HCT116 (cell line): ENCODE measurements around the gene UBE3B. TPM values are rescaled to one million over a fixed set of nuclear protein-coding genes. Genes with fewer than 3 reads are reported as not detected.

ENCODE experiments used
- ATAC-seq: fragments of 200-7000 bp; cut with Tn5 transposase; 2 replicates; pipeline ENCODE4 v1.9.1; 2020; ENCODE audit warnings: mild to moderate bottlenecking, moderate library complexity
- BruUV-seq: library from RNA; stranded (reverse); fragments of 400-500 nt; replicated peaks from 2 replicates; lab custom pipeline; 2021; lab: Mats Ljungman, UMichigan
- CTCF ChIA-PET: fragments of 300-600 bp; sonication (Branson Sonifier 250); formaldehyde crosslinking; loops from one replicate; lab custom pipeline; 2021; ENCODE audit warnings: antibody characterized with exemption; lab: Charles Lee
- POLR2A ChIA-PET: fragments of 300-600, 350-600 bp; sonication (Branson Sonifier 250); formaldehyde crosslinking; loops from one replicate; lab custom pipeline; 2021; ENCODE audit warnings: antibody characterized with exemption; lab: Charles Lee
- RAD21 ChIA-PET, 2 experiments: fragments of 300-600 bp; sonication (Branson Sonifier 250); formaldehyde crosslinking; loops; one replicate each; lab custom pipeline; 2023; ENCODE audit warnings: low total read pairs in 2 of 2; ENCODE audit not compliant: uncharacterized antibody in 2 of 2, unreplicated experiment in 2 of 2, low non-redundant PET in 1 of 2; lab: Charles Lee
- DNase-seq: peaks from one replicate; pipeline ENCODE4 v3.0.0-alpha.2; 2010; ENCODE audit warnings: low read depth, low spot score
- H2AFZ ChIP-seq: fragments of 200-600 bp; shearing (Covaris generic), sonication (generic); 2 replicates; pipeline ENCODE4 v1.6.1; 2017; ENCODE audit warnings: low read depth, mixed run types, mixed read lengths, antibody characterized with exemption, low read length; ENCODE audit not compliant: poor library complexity, severe bottlenecking
- H3K27ac ChIP-seq: 2 replicates; pipeline ENCODE4 v1.5.1; 2012; ENCODE audit warnings: low read depth, low read length
- H3K27me3 ChIP-seq: fragments of 200-600 bp; sonication (generic); 2 replicates; pipeline ENCODE4 v1.6.1; 2016; ENCODE audit warnings: mixed run types, low read length, mixed read lengths; ENCODE audit not compliant: insufficient read depth
- H3K36me3 ChIP-seq, 2 experiments: fragments of 200-500 bp in 1 of 2; fragments of 200-600 bp in 1 of 2; sonication (Bioruptor generic) in 1 of 2; sonication (generic) in 1 of 2; 2 replicates each; pipeline versions ENCODE4 v1.5.1 to v1.6.1; 2014 to 2016; ENCODE audit warnings: low read length in 2 of 2, inconsistent platforms in 1 of 2, mixed read lengths in 1 of 2, mixed run types in 1 of 2; ENCODE audit not compliant: insufficient read depth in 2 of 2, control insufficient read depth in 1 of 2
- H3K4me1 ChIP-seq, 2 experiments: fragments of 200-600 bp in 1 of 2; sonication (generic) in 1 of 2; 2 replicates each; pipeline versions ENCODE4 v1.5.1 to v1.6.1; 2012 to 2017; ENCODE audit warnings: low read length in 2 of 2, inconsistent platforms in 1 of 2, mild to moderate bottlenecking in 1 of 2, mixed read lengths in 1 of 2, mixed run types in 1 of 2, moderate library complexity in 1 of 2; ENCODE audit not compliant: insufficient read depth in 2 of 2, control insufficient read depth in 1 of 2
- H3K4me2 ChIP-seq: fragments of 200-600 bp; sonication (generic); 2 replicates; pipeline ENCODE4 v1.6.1; 2017; ENCODE audit warnings: mixed run types, low read length, mixed read lengths
- H3K4me3 ChIP-seq, 2 experiments: fragments of 200-600 bp in 1 of 2; sonication (generic) in 1 of 2; replicated peaks in 1 of 2; 2 replicates each; pipeline ENCODE4 v1.5.1; 2011 to 2016; ENCODE audit warnings: low read length in 2 of 2, control low read depth in 1 of 2, low read depth in 1 of 2, mild to moderate bottlenecking in 1 of 2, mixed read lengths in 1 of 2, mixed run types in 1 of 2
- H3K79me2 ChIP-seq: fragments of 200-600 bp; sonication (generic); 2 replicates; pipeline ENCODE4 v1.6.1; 2017; ENCODE audit warnings: mild to moderate bottlenecking, mixed run types, low read length, moderate library complexity, mixed read lengths; ENCODE audit not compliant: insufficient read depth
- H3K9ac ChIP-seq: fragments of 200-600 bp; sonication (generic); 2 replicates; pipeline ENCODE4 v1.6.1; 2016; ENCODE audit warnings: low read length, mixed read lengths
- H3K9me2 ChIP-seq: fragments of 200-600 bp; sonication (generic), shearing (Covaris generic); 2 replicates; pipeline ENCODE4 v1.6.1; 2017; ENCODE audit warnings: mixed run types, mild to moderate bottlenecking, moderate library complexity; ENCODE audit not compliant: insufficient read depth
- H3K9me3 ChIP-seq, 2 experiments: fragments of 200-500 bp in 1 of 2; fragments of 200-600 bp in 1 of 2; sonication (Bioruptor generic) in 1 of 2; sonication (generic) in 1 of 2; 2 replicates each; pipeline ENCODE4 v1.6.1; 2014 to 2017; ENCODE audit warnings: low read length in 2 of 2, mixed read lengths in 2 of 2, inconsistent platforms in 1 of 2, low read depth in 1 of 2, mild to moderate bottlenecking in 1 of 2, mixed run types in 1 of 2, moderate library complexity in 1 of 2; ENCODE audit not compliant: control insufficient read depth in 1 of 2, insufficient read depth in 1 of 2
- H4K20me1 ChIP-seq: fragments of 200-600 bp; sonication (generic), shearing (Covaris generic); 2 replicates; pipeline ENCODE4 v1.6.1; 2017; ENCODE audit warnings: mixed run types, mild to moderate bottlenecking, moderate library complexity; ENCODE audit not compliant: insufficient read depth
- ATF3 ChIP-seq: IDR thresholded peaks from 2 replicates; pipeline ENCODE4 v1.6.1; 2012
- ELF1 ChIP-seq: IDR thresholded peaks from 2 replicates; pipeline ENCODE4 v1.6.1; 2012; ENCODE audit warnings: low read depth, borderline replicate concordance
- POLR2AphosphoS5 ChIP-seq: IDR thresholded peaks from 2 replicates; pipeline ENCODE4 v1.6.1; 2011; ENCODE audit warnings: mild to moderate bottlenecking, low read depth, low read length, moderate library complexity
- REST ChIP-seq: IDR thresholded peaks from 2 replicates; pipeline ENCODE4 v1.6.1; 2012; ENCODE audit warnings: low read depth
- SRF ChIP-seq: IDR thresholded peaks from 2 replicates; pipeline ENCODE4 v1.6.1; 2012; ENCODE audit warnings: low read depth
- ZBTB33 ChIP-seq: IDR thresholded peaks from 2 replicates; pipeline ENCODE4 v1.6.1; 2011; ENCODE audit warnings: mild to moderate bottlenecking, low read length, moderate library complexity; ENCODE audit not compliant: insufficient replicate concordance; ENCODE audit errors: extremely low read depth
- intact Hi-C: fragments of 100-400 bp; cut with micrococcal nuclease; formaldehyde crosslinking; loops from 2 replicates; pipeline ENCODE4 v1.10.0; 2022
- total RNA-seq: library from RNA; stranded (reverse); gene quantifications from one replicate; pipeline ENCODE4 v1.2.1, GENCODE V29; 2021; ENCODE audit not compliant: unreplicated experiment

UBE3B gene
- total RNA-seq, 1 experiment from 2014 or later, result 28.9 TPM

DNA sequence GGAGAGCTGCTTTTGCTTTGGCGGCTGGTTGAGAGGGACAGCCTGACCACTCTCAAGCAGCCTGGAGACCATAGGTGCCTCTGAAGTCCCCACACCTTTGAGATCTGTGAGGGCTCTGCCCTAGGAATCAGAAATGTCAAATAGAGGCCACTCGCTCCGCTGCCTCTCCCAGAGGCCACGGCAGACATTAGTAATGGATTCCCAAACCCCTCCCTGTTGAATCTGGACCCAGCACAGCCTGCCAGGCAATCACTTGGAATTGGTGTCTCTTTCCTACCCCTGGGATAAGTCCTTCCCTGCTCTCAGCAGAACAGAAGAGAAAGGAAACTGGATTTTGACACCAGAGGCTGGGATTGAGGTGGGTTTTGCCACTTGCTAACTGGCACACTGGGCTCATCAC is 70.8 kb downstream of the UBE3B start:
- BruUV-seq, result no TSS peak
- peaks cover 0 to 8% of the 10 kb centered on the region in 2 experiments; a peak in 2 of 4 replicates for H3K4me1 ChIP-seq
- no peak overlapping the region for H3K9ac ChIP-seq
- no peak overlapping the region for H3K4me3 ChIP-seq
- H3K27ac ChIP-seq, result no peak overlapping the region
- CTCF ChIA-PET, result no interaction called here
- RAD21 ChIA-PET, result no interaction called here
- intact Hi-C loops, result no loop called here
- H3K4me2 ChIP-seq, result no peak overlapping the region
- H3K9me3 ChIP-seq, result no peaks in the 10 kb centered on the region
- no peak for TF ChIP-seq ZBTB33
- TF ChIP-seq ELF1, result no peak
- TF ChIP-seq REST, result no peak
- TF ChIP-seq SRF, result no peak
- TF ChIP-seq POLR2AphosphoS5, result no peak
- TF ChIP-seq ATF3, result no peak
- H3K27me3 ChIP-seq, result peaks cover 21% of the 10 kb centered on the region; the same call in 1 of the 2 replicates
- ATAC-seq, result no peak
- POLR2A ChIA-PET, result interaction anchor here (0.8 kb wide), 1 partner anchor 25 kb away, joined by 4 read pairs; the partner anchor contains the start of genes MMAB and MVK
- no peaks in the 10 kb centered on the region for H4K20me1 ChIP-seq
- no peak for DNase-seq
- no peaks in the 10 kb centered on the region for H3K36me3 ChIP-seq
- H3K79me2 ChIP-seq, result no peaks in the 10 kb centered on the region
- H3K9me2 ChIP-seq, result no peaks in the 10 kb centered on the region
- no peak overlapping the region for H2AFZ ChIP-seq
